Smooth muscle cell (in vitro differentiated cells): ENCODE results near the gene CEP72. TPM values are rescaled to one million over a fixed set of nuclear protein-coding genes. Genes with fewer than 3 reads are reported as not detected.

Experiments used
- DNase-seq: peaks from one replicate; lab custom pipeline; 2025; ENCODE audit not compliant: unreplicated experiment; lab: John Stamatoyannopoulos, UW
- H2AFZ ChIP-seq: fragments of 200-600 bp; sonication (generic); 2 replicates; pipeline ENCODE4 v1.6.0; 2016; ENCODE audit warnings: antibody characterized with exemption, low read depth, mild to moderate bottlenecking
- H3F3A ChIP-seq: fragments of 200-600 bp; sonication (generic); 2 replicates; pipeline ENCODE4 v1.6.0; 2017; ENCODE audit warnings: antibody characterized with exemption, low read depth
- H3K27ac ChIP-seq: fragments of 200-600 bp; sonication (generic); 2 replicates; pipeline ENCODE4 v1.5.1; 2016; ENCODE audit warnings: low read depth, mild to moderate bottlenecking
- H3K27me3 ChIP-seq: fragments of 200-600 bp; sonication (generic); 2 replicates; pipeline ENCODE4 v1.6.1; 2016; ENCODE audit warnings: low read depth, mild to moderate bottlenecking
- H3K36me3 ChIP-seq: fragments of 200-600 bp; sonication (generic); 2 replicates; pipeline ENCODE4 v1.5.1; 2016; ENCODE audit warnings: low read depth
- H3K4me1 ChIP-seq: fragments of 200-600 bp; sonication (generic); 2 replicates; pipeline ENCODE4 v1.5.1; 2016; ENCODE audit warnings: low read depth
- H3K4me2 ChIP-seq: fragments of 200-600 bp; sonication (generic); 2 replicates; pipeline ENCODE4 v1.6.0; 2016; ENCODE audit warnings: mild to moderate bottlenecking
- H3K4me3 ChIP-seq: fragments of 200-600 bp; sonication (generic); 2 replicates; pipeline ENCODE4 v1.5.1; 2016; ENCODE audit warnings: mild to moderate bottlenecking
- H3K79me2 ChIP-seq: fragments of 200-600 bp; sonication (generic); 2 replicates; pipeline ENCODE4 v1.6.0; 2016; ENCODE audit warnings: low read depth, mild to moderate bottlenecking
- H3K9ac ChIP-seq: fragments of 200-600 bp; sonication (generic); 2 replicates; pipeline ENCODE4 v1.6.0; 2016; ENCODE audit warnings: low read depth
- H3K9me3 ChIP-seq: fragments of 200-600 bp; sonication (generic); replicated peaks from 2 replicates; pipeline ENCODE4 v1.5.1; 2016; ENCODE audit warnings: low read depth
- H4K20me1 ChIP-seq: fragments of 200-600 bp; sonication (generic); 2 replicates; pipeline ENCODE4 v1.6.0; 2016; ENCODE audit warnings: low read depth
- WGBS: methylation state at CpG from one replicate; pipeline ENCODE4 v1.1.7; 2016; ENCODE audit warnings: low lambda C conversion rate; 5-methylcytosine and 5-hydroxymethylcytosine counted together
- polyA plus RNA-seq: library from polyadenylated mRNA; unstranded; fragments of >200 nt; fragmentation: Nextera tagmentation; extraction: Ambion mirVana; gene quantifications from 2 replicates; pipeline ENCODE4 v1.2.1, GENCODE V29; 2016
- total RNA-seq: library from RNA; depleted of rRNA; stranded (reverse); fragments of >200 nt; gene quantifications from 2 replicates; pipeline ENCODE4 v1.2.3, GENCODE V29; 2014
- TF ChIP-seq, protein P1 (sequence below): fragments of 200-600 bp; sonication (generic); IDR thresholded peaks from 2 replicates; pipeline ENCODE4 v1.5.1; 2017; ENCODE audit warnings: borderline replicate concordance, mild to moderate bottlenecking, antibody characterized with exemption; ENCODE audit not compliant: insufficient read depth, poor library complexity, severe bottlenecking

The CEP72 gene
- total and polyA plus RNA-seq, 2 experiments from 2014 or later, result 2.7 to 4.0 TPM

DNA sequence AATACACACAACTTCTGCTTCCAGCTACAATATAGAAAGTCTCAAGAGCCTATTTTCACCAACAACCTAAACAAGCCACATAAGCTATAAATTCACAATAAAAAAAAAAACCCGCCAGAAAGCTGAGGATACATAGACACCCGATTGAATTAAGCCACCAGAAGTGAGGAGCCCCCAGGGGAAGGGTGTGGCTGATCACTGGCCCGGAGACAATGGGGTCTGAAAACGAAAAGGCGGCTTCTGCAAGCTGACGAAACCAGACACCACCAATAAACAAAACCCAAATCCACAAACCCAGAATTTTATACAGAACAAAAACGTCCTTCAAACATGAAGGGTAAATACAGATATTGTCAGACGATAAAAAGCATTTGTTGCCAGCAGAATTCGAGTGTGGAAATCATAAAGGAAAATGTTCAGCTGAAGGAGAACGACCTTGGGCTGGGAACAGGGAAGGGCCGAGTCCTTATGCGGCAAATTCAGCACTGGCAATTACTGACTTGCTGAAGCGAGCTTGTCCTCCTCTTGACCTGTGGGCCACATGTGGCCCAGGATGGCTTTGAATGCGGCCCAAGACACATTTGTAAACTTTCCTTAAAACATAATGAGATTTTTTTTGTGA is 39.6 kb upstream of the CEP72 start:
- H3K9me3 ChIP-seq, result no peaks in the 10 kb centered on the region
- TF ChIP-seq, protein P1, sequence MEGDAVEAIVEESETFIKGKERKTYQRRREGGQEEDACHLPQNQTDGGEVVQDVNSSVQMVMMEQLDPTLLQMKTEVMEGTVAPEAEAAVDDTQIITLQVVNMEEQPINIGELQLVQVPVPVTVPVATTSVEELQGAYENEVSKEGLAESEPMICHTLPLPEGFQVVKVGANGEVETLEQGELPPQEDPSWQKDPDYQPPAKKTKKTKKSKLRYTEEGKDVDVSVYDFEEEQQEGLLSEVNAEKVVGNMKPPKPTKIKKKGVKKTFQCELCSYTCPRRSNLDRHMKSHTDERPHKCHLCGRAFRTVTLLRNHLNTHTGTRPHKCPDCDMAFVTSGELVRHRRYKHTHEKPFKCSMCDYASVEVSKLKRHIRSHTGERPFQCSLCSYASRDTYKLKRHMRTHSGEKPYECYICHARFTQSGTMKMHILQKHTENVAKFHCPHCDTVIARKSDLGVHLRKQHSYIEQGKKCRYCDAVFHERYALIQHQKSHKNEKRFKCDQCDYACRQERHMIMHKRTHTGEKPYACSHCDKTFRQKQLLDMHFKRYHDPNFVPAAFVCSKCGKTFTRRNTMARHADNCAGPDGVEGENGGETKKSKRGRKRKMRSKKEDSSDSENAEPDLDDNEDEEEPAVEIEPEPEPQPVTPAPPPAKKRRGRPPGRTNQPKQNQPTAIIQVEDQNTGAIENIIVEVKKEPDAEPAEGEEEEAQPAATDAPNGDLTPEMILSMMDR, result no peak
- H3F3A ChIP-seq, result no peaks in the 10 kb centered on the region
- no peak overlapping the region for H3K4me3 ChIP-seq
- no peak overlapping the region for H3K27ac ChIP-seq
- no peaks in the 10 kb centered on the region for H3K79me2 ChIP-seq
- H3K9ac ChIP-seq, result no peak overlapping the region
- no peaks in the 10 kb centered on the region for H4K20me1 ChIP-seq
- no peak for DNase-seq
- no peaks in the 10 kb centered on the region for H3K27me3 ChIP-seq
- no peak overlapping the region for H3K4me2 ChIP-seq
- H2AFZ ChIP-seq, result no peak overlapping the region
- no peaks in the 10 kb centered on the region for H3K36me3 ChIP-seq
- no peaks in the 10 kb centered on the region for H3K4me1 ChIP-seq
- 78% methylated on average over 14 of the region's 14 CpGs for WGBS

DNA sequence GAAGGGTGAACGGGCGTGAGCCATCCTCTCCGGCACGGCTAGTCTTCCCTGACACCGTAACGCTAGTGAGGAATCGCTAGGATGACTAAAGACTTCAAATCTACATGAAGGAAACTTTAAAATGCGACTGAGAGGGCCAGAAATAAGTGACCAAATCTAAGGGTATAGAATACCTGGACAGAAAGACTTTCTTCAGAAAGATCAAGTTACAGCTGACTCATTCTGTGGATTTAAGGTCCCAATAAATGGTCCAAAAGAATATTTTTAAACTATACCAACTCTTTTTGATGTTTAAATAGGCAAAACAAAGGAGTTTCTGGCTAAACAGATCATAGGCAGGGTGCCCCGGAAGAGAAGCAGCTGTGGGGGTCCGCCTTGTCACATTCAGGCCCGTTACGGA is 38.9 kb upstream of the CEP72 start:
- Histone ChIP-seq H3K4me3 (no peak overlapping the region), H3K4me2 (no peak overlapping the region), H2AFZ (no peak overlapping the region), H3K27me3 (no peaks in the 10 kb centered on the region), H3K9me3 (no peaks in the 10 kb centered on the region), H3K27ac (no peak overlapping the region), H4K20me1 (no peaks in the 10 kb centered on the region), H3K4me1 (no peaks in the 10 kb centered on the region), H3K9ac (no peak overlapping the region), H3F3A (no peaks in the 10 kb centered on the region), H3K36me3 (no peaks in the 10 kb centered on the region), H3K79me2 (no peaks in the 10 kb centered on the region)
- no peak for DNase-seq
- TF ChIP-seq, protein P1, result no peak
- 95% methylated on average over 12 of the region's 12 CpGs for WGBS

DNA sequence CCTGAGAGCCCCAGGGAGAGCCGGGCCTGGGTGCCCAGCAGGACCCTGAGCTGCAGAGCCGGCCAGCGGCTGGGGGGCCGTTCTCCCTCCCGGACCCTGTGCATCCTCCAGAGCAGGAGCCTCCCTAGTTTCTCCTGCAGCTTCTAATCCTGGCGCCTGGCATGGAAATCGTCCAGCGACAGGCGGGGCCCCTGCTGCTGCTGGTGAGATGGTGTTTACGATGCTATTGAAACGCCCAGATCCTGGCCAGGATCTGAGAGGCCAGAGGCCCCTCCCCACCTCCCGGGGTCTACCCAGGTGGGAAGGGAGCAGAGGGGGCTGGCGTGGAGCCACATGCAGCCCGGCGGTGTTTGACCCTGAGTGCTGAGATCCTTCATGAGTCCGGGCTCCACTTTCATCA is 38.2 kb upstream of the CEP72 start:
- H3K36me3 ChIP-seq, result no peaks in the 10 kb centered on the region
- H3F3A ChIP-seq, result no peaks in the 10 kb centered on the region
- DNase-seq, result no peak
- no peaks in the 10 kb centered on the region for H3K79me2 ChIP-seq
- H3K4me2 ChIP-seq, result no peak overlapping the region
- H2AFZ ChIP-seq, result no peak overlapping the region
- H4K20me1 ChIP-seq, result no peaks in the 10 kb centered on the region
- no peaks in the 10 kb centered on the region for H3K4me1 ChIP-seq
- no peak overlapping the region for H3K9ac ChIP-seq
- peaks cover under 1% of the 10 kb centered on the region for H3K27me3 ChIP-seq
- WGBS, result 64% methylated on average over 16 of the region's 16 CpGs
- H3K27ac ChIP-seq, result no peak overlapping the region
- TF ChIP-seq, protein P1, result no peak
- H3K9me3 ChIP-seq, result no peaks in the 10 kb centered on the region
- H3K4me3 ChIP-seq, result no peak overlapping the region

DNA sequence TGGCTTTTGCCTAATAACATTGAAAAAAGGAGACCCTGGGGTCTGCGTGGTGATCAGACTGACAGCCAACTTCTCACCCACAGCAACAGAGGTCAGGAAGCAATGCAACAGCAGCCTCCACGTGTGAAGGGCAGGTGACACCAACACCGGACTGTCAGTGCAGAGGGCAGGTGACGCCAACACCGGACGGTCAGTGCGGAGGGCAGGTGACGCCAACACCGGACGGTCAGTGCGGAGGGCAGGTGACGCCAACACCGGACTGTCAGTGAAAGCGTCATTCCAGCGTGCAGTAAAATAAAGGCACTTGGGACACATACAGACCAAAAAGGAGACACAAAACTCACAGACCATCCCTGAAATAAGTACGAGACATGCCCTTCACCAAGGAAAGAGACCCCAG is 37.2 kb upstream of the CEP72 start:
- Histone ChIP-seq H3K9me3 (no peaks in the 10 kb centered on the region), H3K9ac (no peak overlapping the region), H3K27me3 (peaks cover 3% of the 10 kb centered on the region), H3K27ac (no peak overlapping the region), H3K4me1 (no peaks in the 10 kb centered on the region), H3K36me3 (no peaks in the 10 kb centered on the region), H3K79me2 (no peaks in the 10 kb centered on the region), H3F3A (no peaks in the 10 kb centered on the region), H3K4me3 (no peak overlapping the region), H2AFZ (no peak overlapping the region), H4K20me1 (no peaks in the 10 kb centered on the region), H3K4me2 (no peak overlapping the region)
- 93% methylated on average over 16 of the region's 16 CpGs for WGBS
- TF ChIP-seq, protein P1, result no peak
- DNase-seq, result no peak
